Activated CD8-positive, alpha-beta memory T cell treated with anti-CD3 and anti-CD28 coated beads for 1 hour (primary cell): Measurements from ENCODE around the gene ATXN7L1.

ENCODE experiments used
- DNase-seq, 2 donors: peaks; one replicate each; pipeline ENCODE4 v3.0.0-alpha.2; 2020; ENCODE audit warnings: low read depth in 1 of 2; ENCODE audit errors: extremely low read depth in 1 of 2

The ATXN7L1 gene

GRCh38 chr7:105756367-105756766, 120.0 kb downstream of the ATXN7L1 start:
- no peak for DNase-seq

- no peak for DNase-seq
These were observed 123.6 kb downstream of the ATXN7L1 start for GRCh38 chr7:105752671-105753275.

- DNase-seq: no peak
These were observed 125.3 kb downstream of the ATXN7L1 start for GRCh38 chr7:105751054-105751453.

- DNase-seq: no peak
These were observed 127.7 kb downstream of the ATXN7L1 start for GRCh38 chr7:105748701-105749100.

- DNase-seq: no peak
These were observed 130.6 kb downstream of the ATXN7L1 start for GRCh38 chr7:105745681-105746330.

GRCh38 chr7:105744258-105744657, 132.1 kb downstream of the ATXN7L1 start:
- DNase-seq: no peak

- no peak for DNase-seq
These were observed 132.9 kb downstream of the ATXN7L1 start for GRCh38 chr7:105743351-105744090.

- DNase-seq: no peak
These were observed 133.6 kb downstream of the ATXN7L1 start for GRCh38 chr7:105742787-105743186.

- no peak for DNase-seq
These were observed 134.4 kb downstream of the ATXN7L1 start for GRCh38 chr7:105741982-105742381.

- no peak for DNase-seq
These were observed 138.3 kb downstream of the ATXN7L1 start for GRCh38 chr7:105738133-105738532.

- no peak for DNase-seq
These were observed 142.2 kb downstream of the ATXN7L1 start for GRCh38 chr7:105734233-105734632.

- DNase-seq: no peak
These were observed 145.4 kb downstream of the ATXN7L1 start for GRCh38 chr7:105731042-105731441.

- no peak for DNase-seq
These were observed 148.4 kb downstream of the ATXN7L1 start for GRCh38 chr7:105728028-105728427.

- DNase-seq: no peak
These were observed 151.7 kb downstream of the ATXN7L1 start for GRCh38 chr7:105724688-105725087.

GRCh38 chr7:105723572-105723971, 152.8 kb downstream of the ATXN7L1 start:
- no peak for DNase-seq

- DNase-seq: no peak
These were observed 154.8 kb downstream of the ATXN7L1 start for GRCh38 chr7:105721571-105722104.

- no peak for DNase-seq
These were observed 156.5 kb downstream of the ATXN7L1 start for GRCh38 chr7:105719919-105720318.

GRCh38 chr7:105719395-105719794, 157.0 kb downstream of the ATXN7L1 start:
- DNase-seq: no peak

GRCh38 chr7:105718511-105718925, 157.9 kb downstream of the ATXN7L1 start:
- DNase-seq: no peak

- DNase-seq: no peak
These were observed 160.9 kb downstream of the ATXN7L1 start for GRCh38 chr7:105715528-105715927.

GRCh38 chr7:105713488-105714465, 162.6 kb downstream of the ATXN7L1 start:
- DNase-seq: no peak
